SK-N-MC (cell line): ENCODE measurements around the gene SART3.
A peak's percentile ranks its signal among the peaks of the same experiment; 100 is the strongest.

Experiments
- DNase-seq: peaks from one replicate; pipeline ENCODE4 v3.0.0-alpha.2; 2011; ENCODE audit warnings: low read depth, low spot score
- H3K27ac ChIP-seq: fragments of 200-600 bp; sonication (generic); 2 replicates; pipeline ENCODE4 v1.5.1; 2016; ENCODE audit warnings: mixed run types
- H3K36me3 ChIP-seq: fragments of 200-600 bp; sonication (generic); 2 replicates; pipeline ENCODE4 v1.6.1; 2017; ENCODE audit warnings: antibody characterized with exemption, low read length, mixed read lengths; ENCODE audit not compliant: insufficient read depth
- H3K4me3 ChIP-seq: fragments of 200-600 bp; sonication (generic); 2 replicates; pipeline ENCODE4 v1.5.1; 2016
- H3K9ac ChIP-seq: fragments of 200-600 bp; sonication (generic); 2 replicates; pipeline ENCODE4 v1.8.0; 2017; ENCODE audit warnings: mixed run types, mixed read lengths; ENCODE audit not compliant: insufficient read length
- H3K9me3 ChIP-seq: fragments of 200-600 bp; sonication (generic); 2 replicates; pipeline ENCODE4 v1.6.1; 2017; ENCODE audit warnings: low read depth, mild to moderate bottlenecking, antibody characterized with exemption, low read length, moderate library complexity, mixed read lengths
- EZH2 ChIP-seq: fragments of 200-600 bp; sonication (generic); IDR thresholded peaks from one replicate; pipeline ENCODE4 v1.6.1; 2017; ENCODE audit warnings: antibody characterized with exemption
- FOXP2 ChIP-seq: optimal IDR thresholded peaks from 2 replicates; pipeline ENCODE3; 2011; ENCODE audit warnings: mild to moderate bottlenecking, moderate library complexity; ENCODE audit not compliant: insufficient read depth; ENCODE audit errors: extremely low read length, control extremely low read depth
- POLR2AphosphoS5 ChIP-seq: IDR thresholded peaks from 2 replicates; pipeline ENCODE4 v1.6.1; 2012; ENCODE audit warnings: mild to moderate bottlenecking, low read depth, low read length, borderline replicate concordance

SART3 gene

GRCh38 chr12:108568338-108569154, 7.6 kb upstream of the SART3 start:
- H3K27ac ChIP-seq = peak overlapping the region; percentile 65
- no peak for TF ChIP-seq POLR2AphosphoS5
- no peak for TF ChIP-seq FOXP2
- TF ChIP-seq EZH2 = no peak
- DNase-seq = no peak
- H3K9me3 ChIP-seq = no peaks in the 10 kb centered on the region
- H3K36me3 ChIP-seq = peaks cover 59% of the 10 kb centered on the region
- H3K9ac ChIP-seq = no peak overlapping the region
- no peak overlapping the region for H3K4me3 ChIP-seq

GRCh38 chr12:108567406-108568337, 6.7 kb upstream of the SART3 start:
- H3K27ac ChIP-seq = peak overlapping the region; percentile 65
- peaks cover 59% of the 10 kb centered on the region for H3K36me3 ChIP-seq
- no peak overlapping the region for H3K4me3 ChIP-seq
- TF ChIP-seq FOXP2 = no peak
- no peak for TF ChIP-seq EZH2
- no peak for DNase-seq
- no peaks in the 10 kb centered on the region for H3K9me3 ChIP-seq
- no peak overlapping the region for H3K9ac ChIP-seq

GRCh38 chr12:108566452-108566851, 5.5 kb upstream of the SART3 start:
- no peak overlapping the region for H3K4me3 ChIP-seq
- H3K9ac ChIP-seq = peak overlapping the region; percentile 37
- peaks cover 59% of the 10 kb centered on the region for H3K36me3 ChIP-seq
- H3K9me3 ChIP-seq = no peaks in the 10 kb centered on the region
- no peak for DNase-seq
- peak overlapping the region; percentile 65 for H3K27ac ChIP-seq
- TF ChIP-seq POLR2AphosphoS5 (no peak), FOXP2 (no peak), EZH2 (no peak)

- no peaks in the 10 kb centered on the region for H3K9me3 ChIP-seq
- no peak overlapping the region for H3K4me3 ChIP-seq
- peaks cover 59% of the 10 kb centered on the region for H3K36me3 ChIP-seq
- no peak for TF ChIP-seq EZH2
- no peak for DNase-seq
- H3K9ac ChIP-seq = peak overlapping the region; percentile 37
- peak overlapping the region; percentile 65 for H3K27ac ChIP-seq
These were observed 5.0 kb upstream of the SART3 start for GRCh38 chr12:108565976-108566375.

- H3K36me3 ChIP-seq = peaks cover 59% of the 10 kb centered on the region
- H3K4me3 ChIP-seq = no peak overlapping the region
- H3K27ac ChIP-seq = peak overlapping the region; percentile 38
- no peaks in the 10 kb centered on the region for H3K9me3 ChIP-seq
- no peak for TF ChIP-seq FOXP2
- TF ChIP-seq EZH2 = no peak
- TF ChIP-seq POLR2AphosphoS5 = no peak
- peak overlapping the region; percentile 37 for H3K9ac ChIP-seq
- no peak for DNase-seq
These were observed 4.2 kb upstream of the SART3 start for GRCh38 chr12:108565146-108565545.

GRCh38 chr12:108564724-108565123, 3.8 kb upstream of the SART3 start:
- TF ChIP-seq FOXP2 = no peak
- DNase-seq = no peak

GRCh38 chr12:108563804-108564151, 2.8 kb upstream of the SART3 start:
- peak overlapping the region; percentile 58 for H3K9ac ChIP-seq
- peak overlapping the region; percentile 56; the same call in 1 of the 2 replicates for H3K27ac ChIP-seq
- TF ChIP-seq EZH2 = no peak
- peak overlapping the region; percentile 81 for H3K4me3 ChIP-seq
- H3K36me3 ChIP-seq = peaks cover 51% of the 10 kb centered on the region
- H3K9me3 ChIP-seq = no peaks in the 10 kb centered on the region
- DNase-seq = no peak

More at GRCh38 chr12:108564724-108565123, 3.8 kb upstream of the SART3 start:
- Histone ChIP-seq H3K9ac (peak overlapping the region; percentile 37), H3K27ac (peak overlapping the region; percentile 38; the same call in 1 of the 2 replicates), H3K36me3 (peaks cover 57% of the 10 kb centered on the region), H3K9me3 (no peaks in the 10 kb centered on the region), H3K4me3 (no peak overlapping the region)

- Histone ChIP-seq H3K36me3 (peaks cover 48% of the 10 kb centered on the region), H3K27ac (peak overlapping the region; percentile 72)
- DNase-seq = peak; percentile 70
These were observed 2.3 kb upstream of the SART3 start for GRCh38 chr12:108563136-108563803.

More at GRCh38 chr12:108563136-108563803, 2.3 kb upstream of the SART3 start:
- peak overlapping the region; percentile 82 for H3K9ac ChIP-seq
- TF ChIP-seq POLR2AphosphoS5 = peak; percentile 41; the same call in 1 of the 2 replicates
- TF ChIP-seq EZH2 = no peak
- H3K9me3 ChIP-seq = no peaks in the 10 kb centered on the region
- H3K4me3 ChIP-seq = peak overlapping the region; percentile 81
